ENCODE data around the gene CFAP299.

Gene CFAP299

DNA sequence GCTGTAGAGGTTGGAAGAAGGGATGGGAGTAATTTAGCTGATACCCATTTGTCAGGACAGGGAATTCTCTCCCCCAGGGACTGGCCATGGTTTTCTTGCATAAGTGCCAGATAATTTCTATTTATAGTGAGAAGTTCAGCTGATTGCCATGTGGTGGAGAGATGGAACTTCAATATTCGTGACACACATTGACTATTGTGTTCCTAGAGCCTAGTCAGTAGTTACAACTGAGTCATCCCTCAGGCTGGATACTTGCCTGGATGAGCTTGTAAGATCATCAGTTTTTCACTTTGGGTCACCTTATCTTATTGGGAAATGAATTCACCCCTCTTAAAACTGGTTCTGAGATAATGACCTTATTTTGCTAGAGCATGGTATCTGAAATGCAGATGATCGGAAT, 32.2 kb downstream of the CFAP299 start:
- Histone ChIP-seq H3K4me3 (ENCODE audit: low read length) (no peak overlapping the region), H3K27me3 (ENCODE audit: insufficient read depth, low read length) (no peaks in the 10 kb centered on the region), H3K9ac (ENCODE audit: low read depth, low read length) (no peak overlapping the region), H3K4me1 (ENCODE audit: insufficient read depth, low read length) (no peaks in the 10 kb centered on the region), H3K27ac (ENCODE audit: low read length) (no peak overlapping the region), H3K9me3 (ENCODE audit: insufficient read depth, low read depth, low read length) (peaks cover 23% of the 10 kb centered on the region), H3K36me3 (ENCODE audit: insufficient read depth, low read depth, low read length) (no peaks in the 10 kb centered on the region)

DNA sequence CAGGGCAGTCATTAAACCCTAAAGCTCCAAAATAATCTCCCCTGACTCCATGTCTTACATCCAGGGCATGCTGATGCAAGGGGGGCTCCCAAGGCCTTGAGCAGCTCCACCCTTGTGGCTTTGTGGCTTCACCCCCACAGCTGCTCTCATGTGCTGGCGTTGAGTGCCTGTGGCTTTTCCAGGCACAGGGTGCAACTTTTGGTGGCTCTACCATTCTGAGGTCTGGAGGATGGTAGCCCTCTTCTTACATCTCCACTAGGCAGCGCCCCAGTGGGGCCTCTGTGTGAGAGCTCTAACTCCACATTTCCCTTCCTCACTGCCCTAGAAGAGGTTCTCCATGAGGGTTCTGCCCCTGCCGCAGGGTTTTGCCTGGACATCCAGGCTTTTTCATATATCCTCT, 35.1 kb downstream of the CFAP299 start:
- no peaks in the 10 kb centered on the region for H3K36me3 ChIP-seq (ENCODE audit: insufficient read depth, low read depth, low read length)
- no peak overlapping the region for H3K9ac ChIP-seq (ENCODE audit: low read depth, low read length)
- no peaks in the 10 kb centered on the region for H3K27me3 ChIP-seq (ENCODE audit: insufficient read depth, low read length)
- H3K27ac ChIP-seq (ENCODE audit: low read length) = no peak overlapping the region
- peaks cover 23% of the 10 kb centered on the region for H3K9me3 ChIP-seq (ENCODE audit: insufficient read depth, low read depth, low read length)
- no peaks in the 10 kb centered on the region for H3K4me1 ChIP-seq (ENCODE audit: insufficient read depth, low read length)
- H3K4me3 ChIP-seq (ENCODE audit: low read length) = no peak overlapping the region

DNA sequence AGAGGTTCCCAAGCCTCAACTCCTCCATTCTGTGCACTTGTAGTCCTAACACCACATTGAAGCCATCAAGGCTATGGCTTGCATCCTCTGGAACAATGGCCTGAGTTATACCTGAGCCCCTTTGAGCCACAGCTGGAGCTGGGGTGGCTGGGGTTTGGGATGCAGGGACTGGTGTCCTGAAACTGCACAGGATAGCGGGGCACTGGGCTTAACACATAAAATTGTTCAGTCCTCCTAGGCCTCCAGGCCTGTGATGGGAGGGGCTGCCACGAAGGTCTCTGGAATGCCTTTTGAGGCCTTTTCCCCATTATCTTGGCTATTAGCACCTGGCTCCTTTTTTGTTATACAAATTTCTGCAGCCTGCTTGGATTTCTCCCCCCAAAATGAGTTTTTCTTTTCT, 35.5 kb downstream of the CFAP299 start:
- Histone ChIP-seq H3K27me3 (ENCODE audit: insufficient read depth, low read length) (no peaks in the 10 kb centered on the region), H3K4me3 (ENCODE audit: low read length) (no peak overlapping the region), H3K27ac (ENCODE audit: low read length) (no peak overlapping the region), H3K4me1 (ENCODE audit: insufficient read depth, low read length) (no peaks in the 10 kb centered on the region), H3K9me3 (ENCODE audit: insufficient read depth, low read depth, low read length) (peaks cover 23% of the 10 kb centered on the region), H3K9ac (ENCODE audit: low read depth, low read length) (no peak overlapping the region), H3K36me3 (ENCODE audit: insufficient read depth, low read depth, low read length) (no peaks in the 10 kb centered on the region)

DNA sequence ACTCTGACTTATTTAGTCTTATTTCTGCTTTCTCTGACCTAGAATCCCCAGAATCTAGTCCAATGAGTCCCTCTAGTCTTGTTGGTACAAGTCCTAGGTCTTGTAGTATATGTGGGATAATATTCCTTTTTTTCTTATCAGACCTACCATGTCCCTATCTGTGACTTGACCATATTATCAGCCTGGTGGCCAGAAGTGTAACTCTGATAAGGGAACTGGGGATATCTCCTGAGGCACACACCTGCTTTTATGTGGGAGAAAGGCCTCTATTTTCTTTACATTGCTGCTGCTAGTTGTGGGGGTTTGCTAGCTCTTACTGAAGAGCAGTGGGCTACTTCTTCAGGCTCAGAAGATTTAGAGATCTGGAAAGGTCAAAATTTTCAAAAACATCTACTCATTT, 38.6 kb downstream of the CFAP299 start:
- Histone ChIP-seq H3K4me1 (ENCODE audit: insufficient read depth, low read length) (no peaks in the 10 kb centered on the region), H3K36me3 (ENCODE audit: insufficient read depth, low read depth, low read length) (no peaks in the 10 kb centered on the region), H3K27me3 (ENCODE audit: insufficient read depth, low read length) (no peaks in the 10 kb centered on the region), H3K27ac (ENCODE audit: low read length) (no peak overlapping the region), H3K9ac (ENCODE audit: low read depth, low read length) (no peak overlapping the region), H3K4me3 (ENCODE audit: low read length) (no peak overlapping the region), H3K9me3 (ENCODE audit: insufficient read depth, low read depth, low read length) (peaks cover 23% of the 10 kb centered on the region)

DNA sequence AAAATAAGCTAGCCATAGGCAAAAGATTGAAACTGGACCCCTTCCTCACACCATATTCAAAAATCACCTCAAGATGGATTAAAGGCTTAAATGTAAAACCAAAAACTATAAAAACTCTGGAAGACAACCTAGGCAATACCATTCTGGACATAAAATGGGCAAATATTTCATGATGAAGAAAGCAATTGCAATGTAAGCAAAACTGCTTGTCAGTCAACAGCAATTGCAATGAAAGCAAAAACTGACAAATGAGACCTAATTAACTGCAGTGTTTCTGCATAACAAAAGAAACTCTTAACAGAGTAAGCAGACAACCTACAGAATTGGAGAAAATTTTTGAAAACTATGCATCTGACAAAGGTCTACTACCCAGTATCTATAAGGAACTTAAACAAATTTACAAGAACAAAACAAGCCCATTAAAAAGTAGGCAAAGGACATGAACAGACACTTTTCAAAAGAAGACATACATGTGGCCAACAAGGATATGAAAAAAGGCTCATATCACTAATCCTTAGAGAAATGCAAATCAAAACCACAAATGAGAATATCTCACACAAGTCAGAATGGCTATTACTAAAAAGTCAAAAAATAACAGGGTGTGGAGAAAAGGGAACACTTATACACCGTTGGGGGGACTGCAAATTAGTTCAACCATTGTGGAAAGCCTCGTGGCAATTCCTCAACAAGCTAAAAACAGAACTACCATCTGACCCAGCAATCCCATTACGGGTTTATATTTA, 46.7 kb downstream of the CFAP299 start:
- H3K9me3 ChIP-seq (ENCODE audit: insufficient read depth, low read depth, low read length) = no peaks in the 10 kb centered on the region
- no peak overlapping the region for H3K9ac ChIP-seq (ENCODE audit: low read depth, low read length)
- H3K27ac ChIP-seq (ENCODE audit: low read length) = no peak overlapping the region
- H3K27me3 ChIP-seq (ENCODE audit: insufficient read depth, low read length) = no peaks in the 10 kb centered on the region
- H3K36me3 ChIP-seq (ENCODE audit: insufficient read depth, low read depth, low read length) = no peaks in the 10 kb centered on the region
- no peaks in the 10 kb centered on the region for H3K4me1 ChIP-seq (ENCODE audit: insufficient read depth, low read length)
- no peak overlapping the region for H3K4me3 ChIP-seq (ENCODE audit: low read length)

DNA sequence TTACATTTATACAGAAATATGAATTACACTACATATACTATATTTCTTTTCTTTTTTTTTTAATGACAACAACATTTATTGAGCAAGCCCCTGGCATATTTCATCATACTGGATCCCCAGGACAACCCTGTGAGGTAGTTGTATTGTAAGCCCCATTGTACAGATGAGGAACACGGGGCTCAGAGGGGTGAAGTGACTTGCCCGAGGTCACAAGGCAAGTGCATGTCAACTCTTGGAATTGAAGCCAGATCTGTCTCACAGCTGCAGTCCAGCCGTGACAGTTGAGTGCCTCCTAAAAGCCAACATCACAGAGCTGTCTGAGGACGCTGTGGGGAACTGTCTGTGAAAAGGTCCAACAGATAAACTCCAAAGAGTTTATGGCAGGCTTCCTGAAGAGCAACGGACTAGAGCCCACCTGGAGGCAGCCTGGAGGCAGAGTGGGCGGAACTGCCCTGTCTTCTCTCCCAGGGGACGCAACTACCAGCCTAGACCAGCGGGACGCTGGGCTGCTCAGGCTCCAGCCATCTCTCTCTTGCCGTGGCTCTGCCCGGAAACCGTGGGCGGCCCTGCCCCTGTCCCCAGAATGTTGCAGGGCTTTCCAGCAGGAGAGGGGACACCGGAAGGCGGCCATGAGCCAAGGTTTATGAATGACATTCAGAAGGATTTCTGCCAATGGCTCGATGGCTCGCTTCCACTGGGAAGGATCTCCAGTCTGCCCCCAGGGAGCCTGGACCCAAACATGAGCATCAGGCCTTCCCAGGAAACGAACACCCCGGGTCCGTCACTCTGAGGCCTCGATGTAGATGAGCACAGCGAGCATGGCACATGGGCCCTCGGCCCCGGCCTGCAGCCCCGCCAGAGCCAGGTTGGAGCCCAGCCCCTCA, 50.1 kb downstream of the CFAP299 start:
- Histone ChIP-seq H3K36me3 (ENCODE audit: insufficient read depth, low read depth, low read length) (no peaks in the 10 kb centered on the region), H3K4me1 (ENCODE audit: insufficient read depth, low read length) (no peaks in the 10 kb centered on the region), H3K27ac (ENCODE audit: low read length) (no peak overlapping the region), H3K9me3 (ENCODE audit: insufficient read depth, low read depth, low read length) (no peaks in the 10 kb centered on the region), H3K4me3 (ENCODE audit: low read length) (no peak overlapping the region), H3K27me3 (ENCODE audit: insufficient read depth, low read length) (no peaks in the 10 kb centered on the region), H3K9ac (ENCODE audit: low read depth, low read length) (no peak overlapping the region)

DNA sequence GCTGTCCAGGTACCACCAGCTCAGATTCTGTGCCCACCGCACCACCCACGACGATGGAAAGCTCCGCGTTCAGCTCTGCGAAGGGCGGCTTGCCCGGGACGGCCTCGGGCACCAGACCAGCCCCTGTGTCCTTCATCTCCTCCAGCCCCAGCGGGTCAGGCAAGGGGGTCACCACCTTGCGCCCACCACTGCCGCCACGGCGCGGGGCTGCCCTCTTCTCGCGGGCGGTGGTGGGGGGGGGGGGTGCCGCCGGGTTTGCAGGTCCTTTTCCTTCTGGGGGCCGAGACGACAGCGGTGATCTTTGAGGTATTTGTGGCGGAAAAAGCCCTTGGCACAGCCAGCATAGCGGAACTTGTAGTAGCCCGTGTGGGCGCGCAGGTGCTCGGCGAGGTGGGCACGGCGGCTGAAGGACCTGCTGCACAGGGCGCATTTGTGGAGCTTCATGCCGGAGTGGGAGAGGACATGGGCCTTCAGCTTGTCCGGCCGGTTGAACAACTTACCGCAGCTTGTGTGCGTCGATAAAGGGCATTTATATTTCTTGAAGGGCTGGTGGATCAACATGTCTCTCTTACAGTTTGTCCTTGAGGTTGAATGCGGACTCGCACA, 50.9 kb downstream of the CFAP299 start:
- Histone ChIP-seq H3K27me3 (ENCODE audit: insufficient read depth, low read length) (no peaks in the 10 kb centered on the region), H3K4me3 (ENCODE audit: low read length) (no peak overlapping the region), H3K4me1 (ENCODE audit: insufficient read depth, low read length) (no peaks in the 10 kb centered on the region), H3K27ac (ENCODE audit: low read length) (no peak overlapping the region), H3K9me3 (ENCODE audit: insufficient read depth, low read depth, low read length) (no peaks in the 10 kb centered on the region), H3K36me3 (ENCODE audit: insufficient read depth, low read depth, low read length) (no peaks in the 10 kb centered on the region), H3K9ac (ENCODE audit: low read depth, low read length) (no peak overlapping the region)

DNA sequence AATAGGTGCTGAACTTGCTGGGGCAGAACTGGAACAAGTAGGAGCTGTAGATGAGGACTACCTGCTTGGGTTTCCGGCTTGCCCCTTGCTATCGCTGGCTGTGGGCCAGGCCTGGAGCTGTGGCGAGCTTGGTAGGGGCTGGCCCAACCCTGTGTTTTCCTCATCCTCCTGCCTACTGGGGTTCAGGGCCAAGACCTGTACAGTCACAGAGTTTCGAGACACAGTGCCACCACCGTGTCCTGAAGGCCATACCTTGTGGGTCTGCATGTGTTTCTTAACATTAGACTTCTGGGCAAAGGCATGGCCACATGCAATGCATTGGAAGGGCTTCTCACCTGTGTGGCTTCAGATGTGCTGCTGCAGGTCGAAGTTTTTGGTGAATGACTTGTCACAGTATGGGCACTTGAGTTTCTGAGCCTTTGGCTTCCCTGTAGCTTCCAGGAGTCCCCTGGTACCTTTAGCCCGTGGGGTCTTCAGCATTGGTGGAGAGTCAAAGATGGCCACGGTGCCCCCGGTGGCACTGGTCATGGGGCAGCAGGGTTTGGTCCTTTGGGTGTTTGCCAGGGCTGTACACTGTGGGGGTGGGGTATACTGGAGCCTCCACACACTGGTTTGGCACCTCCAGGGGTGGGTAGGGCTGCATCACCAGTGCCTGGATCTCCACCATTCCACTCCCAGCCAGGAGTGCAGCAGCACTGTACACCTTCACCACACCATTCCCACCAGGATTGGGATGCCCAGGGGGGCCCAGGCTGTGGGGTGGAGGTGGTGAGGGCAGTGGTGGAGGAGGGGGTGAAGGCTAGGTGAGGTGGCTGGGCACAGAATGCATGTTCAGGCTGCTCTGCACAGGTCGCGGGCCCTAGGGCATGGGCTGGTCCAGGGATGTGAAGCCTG, 52.1 kb downstream of the CFAP299 start:
- no peaks in the 10 kb centered on the region for H3K9me3 ChIP-seq (ENCODE audit: insufficient read depth, low read depth, low read length)
- H3K36me3 ChIP-seq (ENCODE audit: insufficient read depth, low read depth, low read length) = no peaks in the 10 kb centered on the region
- H3K27me3 ChIP-seq (ENCODE audit: insufficient read depth, low read length) = no peaks in the 10 kb centered on the region
- no peak overlapping the region for H3K4me3 ChIP-seq (ENCODE audit: low read length)
- H3K9ac ChIP-seq (ENCODE audit: low read depth, low read length) = no peak overlapping the region
- H3K4me1 ChIP-seq (ENCODE audit: insufficient read depth, low read length) = no peaks in the 10 kb centered on the region
- H3K27ac ChIP-seq (ENCODE audit: low read length) = no peak overlapping the region

DNA sequence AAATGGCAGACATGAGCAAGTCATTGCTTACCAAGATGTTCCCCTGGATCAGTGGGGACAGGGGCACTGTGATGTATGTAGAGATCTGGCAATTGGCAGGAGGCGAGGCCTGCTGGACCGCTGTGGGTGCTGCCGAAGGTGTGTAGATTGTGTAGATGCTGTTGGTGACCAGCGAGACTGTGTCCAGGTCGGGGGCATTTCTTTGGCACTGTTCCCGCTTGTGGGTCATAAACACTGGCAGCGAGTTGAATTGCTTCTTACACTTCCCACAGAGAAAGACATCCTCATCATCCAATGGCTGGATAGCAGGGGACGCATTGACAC, 52.7 kb downstream of the CFAP299 start:
- H3K27me3 ChIP-seq (ENCODE audit: insufficient read depth, low read length) = no peaks in the 10 kb centered on the region

DNA sequence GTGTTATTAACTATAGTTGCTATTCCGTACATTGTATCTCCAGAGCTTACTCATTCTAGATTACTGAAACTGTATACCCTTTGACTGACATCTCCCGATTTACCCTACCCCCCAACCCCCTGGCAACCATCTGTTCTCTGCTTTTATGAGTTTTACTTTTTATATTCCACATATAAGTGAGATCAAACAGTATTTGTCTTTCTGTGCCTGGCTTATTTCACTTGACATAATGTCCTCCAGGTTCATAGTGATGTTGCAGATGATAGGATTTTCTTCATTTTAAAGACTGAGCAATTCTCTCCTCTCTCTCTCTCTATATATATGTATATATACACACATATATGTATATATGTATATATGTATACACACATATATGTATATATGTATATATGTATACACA, 54.6 kb downstream of the CFAP299 start:
- no peak overlapping the region for H3K9ac ChIP-seq (ENCODE audit: low read depth, low read length)
- no peak overlapping the region for H3K27ac ChIP-seq (ENCODE audit: low read length)
- no peak overlapping the region for H3K4me3 ChIP-seq (ENCODE audit: low read length)
- no peaks in the 10 kb centered on the region for H3K27me3 ChIP-seq (ENCODE audit: insufficient read depth, low read length)
- no peaks in the 10 kb centered on the region for H3K36me3 ChIP-seq (ENCODE audit: insufficient read depth, low read depth, low read length)
- H3K9me3 ChIP-seq (ENCODE audit: insufficient read depth, low read depth, low read length) = no peaks in the 10 kb centered on the region
- H3K4me1 ChIP-seq (ENCODE audit: insufficient read depth, low read length) = no peaks in the 10 kb centered on the region

More for the DNA sequence above, 52.7 kb downstream of the CFAP299 start:
- no peak overlapping the region for H3K9ac ChIP-seq (ENCODE audit: low read depth, low read length)
- no peak overlapping the region for H3K27ac ChIP-seq (ENCODE audit: low read length)
- H3K36me3 ChIP-seq (ENCODE audit: insufficient read depth, low read depth, low read length) = no peaks in the 10 kb centered on the region
- no peaks in the 10 kb centered on the region for H3K4me1 ChIP-seq (ENCODE audit: insufficient read depth, low read length)
- H3K9me3 ChIP-seq (ENCODE audit: insufficient read depth, low read depth, low read length) = no peaks in the 10 kb centered on the region
- no peak overlapping the region for H3K4me3 ChIP-seq (ENCODE audit: low read length)

DNA sequence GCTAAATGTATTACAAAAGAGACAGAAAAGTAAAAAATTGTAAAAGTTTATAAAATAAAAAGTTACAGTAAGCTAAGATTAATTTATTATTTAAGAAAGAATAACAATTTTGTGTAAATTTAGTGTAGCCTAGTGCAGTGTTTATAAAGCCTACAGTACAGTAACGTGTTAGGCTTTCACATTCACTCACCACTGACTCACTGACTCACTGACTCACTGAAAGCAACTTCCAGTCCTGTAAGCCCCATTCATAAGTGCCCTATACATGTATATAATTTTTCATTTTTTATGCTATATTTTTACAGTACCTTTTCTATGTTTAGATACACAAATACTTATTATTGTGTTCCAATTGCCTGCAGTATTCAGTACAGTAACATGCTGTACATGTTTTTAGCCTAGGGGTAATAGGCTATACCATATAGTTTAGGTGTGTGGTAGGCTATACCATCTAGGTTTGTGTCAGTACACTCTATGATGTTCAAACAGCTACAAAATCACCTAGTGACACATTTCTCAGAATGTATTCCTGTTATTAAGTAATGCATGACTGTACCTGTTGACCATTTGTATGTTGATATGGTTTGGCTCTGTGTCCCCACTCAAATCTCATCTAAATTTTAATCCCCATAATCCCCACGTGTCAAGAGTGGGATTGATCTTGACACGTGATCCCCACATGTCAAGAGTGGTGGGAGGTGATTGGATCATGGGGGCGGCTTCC, 57.9 kb downstream of the CFAP299 start:
- Histone ChIP-seq H3K4me1 (ENCODE audit: insufficient read depth, low read length) (no peaks in the 10 kb centered on the region), H3K27me3 (ENCODE audit: insufficient read depth, low read length) (no peaks in the 10 kb centered on the region), H3K9me3 (ENCODE audit: insufficient read depth, low read depth, low read length) (no peaks in the 10 kb centered on the region), H3K9ac (ENCODE audit: low read depth, low read length) (no peak overlapping the region), H3K36me3 (ENCODE audit: insufficient read depth, low read depth, low read length) (no peaks in the 10 kb centered on the region), H3K27ac (ENCODE audit: low read length) (no peak overlapping the region), H3K4me3 (ENCODE audit: low read length) (no peak overlapping the region)
